SK-N-SH (cell line): ENCODE data around the gene MLLT11.

ENCODE experiments used
- CHD2 ChIP-seq: fragments of 150-350 bp; IDR thresholded peaks from 2 replicates; pipeline ENCODE4 v1.6.1; 2018; ENCODE audit warnings: low read length; ENCODE audit not compliant: partially characterized antibody
- EZH2phosphoT487 ChIP-seq: fragments of 200-600 bp; sonication (generic); IDR thresholded peaks from 2 replicates; pipeline ENCODE4 v1.6.1; 2017; ENCODE audit warnings: low read depth, mixed run types, mild to moderate bottlenecking, antibody characterized with exemption, moderate library complexity, borderline replicate concordance
- NFIC ChIP-seq: IDR thresholded peaks from 2 replicates; pipeline ENCODE4 v1.4.0; 2012; ENCODE audit warnings: borderline replicate concordance
- POLR2AphosphoS5 ChIP-seq: IDR thresholded peaks from 2 replicates; pipeline ENCODE4 v1.6.1; 2012; ENCODE audit warnings: low read depth, low read length
- TAF1 ChIP-seq: IDR thresholded peaks from 2 replicates; pipeline ENCODE4 v1.6.1; 2012; ENCODE audit warnings: low read depth, mild to moderate bottlenecking, low read length, moderate library complexity, borderline replicate concordance
- TF ChIP-seq, protein P1 (sequence below): fragments of 200-600 bp; sonication (generic); IDR thresholded peaks from 2 replicates; pipeline ENCODE4 v1.6.1; 2017; ENCODE audit warnings: antibody characterized with exemption, mild to moderate bottlenecking, moderate library complexity

DNA sequence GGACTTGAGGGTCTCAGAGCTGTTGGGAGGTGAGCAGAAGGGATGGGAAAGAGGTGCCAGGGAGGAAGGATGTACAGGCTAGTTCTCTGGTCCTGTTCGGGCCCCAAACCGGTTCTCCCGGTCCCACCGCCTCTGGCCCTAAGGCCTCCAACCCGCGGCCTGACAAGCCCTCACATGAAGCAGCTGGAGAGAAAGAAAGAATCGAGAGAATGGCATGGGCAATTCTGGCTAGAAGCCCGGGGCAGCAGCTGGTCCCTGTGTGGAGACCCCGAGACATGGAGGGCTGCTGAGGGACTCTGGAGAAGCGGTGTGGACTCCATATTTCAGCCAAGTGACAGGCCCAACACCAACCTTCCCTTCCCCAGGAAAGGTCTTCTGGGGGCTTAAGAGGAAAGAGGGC lies 1.5 kb upstream of the MLLT11 start:
- TF ChIP-seq, protein P1, sequence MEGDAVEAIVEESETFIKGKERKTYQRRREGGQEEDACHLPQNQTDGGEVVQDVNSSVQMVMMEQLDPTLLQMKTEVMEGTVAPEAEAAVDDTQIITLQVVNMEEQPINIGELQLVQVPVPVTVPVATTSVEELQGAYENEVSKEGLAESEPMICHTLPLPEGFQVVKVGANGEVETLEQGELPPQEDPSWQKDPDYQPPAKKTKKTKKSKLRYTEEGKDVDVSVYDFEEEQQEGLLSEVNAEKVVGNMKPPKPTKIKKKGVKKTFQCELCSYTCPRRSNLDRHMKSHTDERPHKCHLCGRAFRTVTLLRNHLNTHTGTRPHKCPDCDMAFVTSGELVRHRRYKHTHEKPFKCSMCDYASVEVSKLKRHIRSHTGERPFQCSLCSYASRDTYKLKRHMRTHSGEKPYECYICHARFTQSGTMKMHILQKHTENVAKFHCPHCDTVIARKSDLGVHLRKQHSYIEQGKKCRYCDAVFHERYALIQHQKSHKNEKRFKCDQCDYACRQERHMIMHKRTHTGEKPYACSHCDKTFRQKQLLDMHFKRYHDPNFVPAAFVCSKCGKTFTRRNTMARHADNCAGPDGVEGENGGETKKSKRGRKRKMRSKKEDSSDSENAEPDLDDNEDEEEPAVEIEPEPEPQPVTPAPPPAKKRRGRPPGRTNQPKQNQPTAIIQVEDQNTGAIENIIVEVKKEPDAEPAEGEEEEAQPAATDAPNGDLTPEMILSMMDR = no peak
- TF ChIP-seq POLR2AphosphoS5 (no peak), TAF1 (no peak), NFIC (no peak), CHD2 (no peak), EZH2phosphoT487 (no peak)
